Stimulated activated CD8-positive, alpha-beta memory T cell treated with anti-CD3 and anti-CD28 coated beads, Interleukin-2, amount 100 ng/mL, for 48 hours (primary cell): ENCODE results near the gene TMEM61.
"Not testable (repeated sequence)": the region's sequence is repeated elsewhere in the genome, so short reads cannot be mapped to it uniquely, and the experiment has no call there.

Experiments used
- DNase-seq, 2 donors: peaks; one replicate each; pipeline ENCODE4 v3.0.0-alpha.2; 2020; ENCODE audit warnings: low read depth in 2 of 2

Gene TMEM61

DNA sequence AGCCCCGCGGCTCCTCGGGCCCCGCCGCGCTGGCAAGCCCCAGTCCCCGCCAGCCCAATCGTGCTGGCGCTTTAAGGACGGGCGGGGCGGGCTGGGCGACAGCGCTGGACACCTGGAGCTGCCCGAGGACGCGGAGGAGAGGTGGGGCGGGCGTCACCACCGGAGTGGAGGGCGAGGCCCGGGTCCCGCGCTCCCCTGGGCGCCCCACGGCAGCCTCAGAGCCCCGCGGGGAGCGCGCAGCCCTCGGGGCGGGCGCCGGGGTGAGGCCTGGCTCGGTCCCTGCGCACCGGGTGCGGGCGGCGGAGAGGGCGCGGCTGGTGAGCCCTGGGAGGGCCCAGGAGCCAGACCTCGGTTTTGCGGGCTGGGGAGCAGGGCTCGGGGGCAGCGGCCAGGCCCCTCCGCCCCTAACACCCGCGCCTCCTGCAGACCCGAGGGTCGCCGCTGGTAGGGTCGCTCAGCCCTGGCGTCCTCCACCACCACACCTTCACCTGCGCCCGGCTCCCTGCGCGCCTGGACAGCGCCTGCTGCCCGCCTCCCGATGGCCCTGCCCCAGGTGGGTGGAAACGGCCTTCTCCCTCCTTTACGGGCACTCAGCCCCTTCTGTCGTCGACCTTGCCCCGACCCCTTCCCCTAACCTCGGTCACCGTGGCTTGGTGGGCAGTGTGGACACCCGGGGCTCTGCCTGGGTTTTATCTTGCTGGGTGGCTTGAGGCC is at the start of gene TMEM61:
TSS of gene TMEM61 (plus strand) at position 101 of the 714 bp plus-strand sequence. CDS start at position 539, 438 bp downstream.
- DNase-seq, result no peak

DNA sequence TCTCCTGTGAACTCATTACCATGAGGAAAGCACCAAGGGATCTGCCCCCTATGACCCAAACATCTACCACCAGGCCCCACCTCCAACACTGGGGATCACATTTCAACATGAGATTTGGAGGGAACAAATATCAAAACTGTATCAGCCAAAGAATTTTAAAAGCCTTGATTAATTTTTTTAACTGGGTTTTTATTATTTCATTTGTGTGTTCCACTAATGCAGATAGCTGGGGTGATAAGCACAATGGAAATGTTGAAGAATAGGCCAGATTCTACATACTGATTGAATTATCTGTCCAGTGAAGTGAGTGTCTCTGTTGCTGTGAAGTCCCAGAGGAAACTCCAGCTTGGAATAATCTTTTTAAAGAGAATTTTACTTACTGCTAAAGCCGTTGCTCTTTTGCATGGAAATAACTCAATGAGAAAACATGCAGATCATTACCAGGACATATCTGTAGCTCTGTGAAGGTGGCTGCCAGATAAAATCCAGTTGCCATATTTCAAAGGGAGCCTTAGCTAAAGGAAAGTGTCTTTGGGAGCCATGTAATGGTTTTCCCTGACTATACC is 49.1 kb upstream of the TMEM61 start:
- no peak for DNase-seq

DNA sequence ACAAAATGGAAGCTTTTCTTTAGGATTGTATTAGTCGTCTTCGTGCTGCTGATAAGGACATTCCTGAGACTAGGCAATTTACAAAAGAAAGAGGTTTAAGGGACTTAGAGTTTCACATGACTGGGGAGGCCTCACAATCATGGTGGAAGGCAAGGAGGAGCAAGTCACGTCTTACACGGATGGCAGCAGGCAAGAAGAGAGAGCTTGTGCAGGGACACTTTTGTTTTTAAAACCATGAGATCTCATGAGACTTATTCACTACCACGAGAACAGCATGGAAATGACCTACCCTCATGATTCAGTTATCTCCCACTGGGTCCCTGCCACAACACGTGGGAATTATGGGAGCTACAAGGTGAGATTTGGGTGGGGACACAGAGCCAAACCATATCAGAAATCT is 46.3 kb upstream of the TMEM61 start:
- not testable (repeated sequence) for DNase-seq

DNA sequence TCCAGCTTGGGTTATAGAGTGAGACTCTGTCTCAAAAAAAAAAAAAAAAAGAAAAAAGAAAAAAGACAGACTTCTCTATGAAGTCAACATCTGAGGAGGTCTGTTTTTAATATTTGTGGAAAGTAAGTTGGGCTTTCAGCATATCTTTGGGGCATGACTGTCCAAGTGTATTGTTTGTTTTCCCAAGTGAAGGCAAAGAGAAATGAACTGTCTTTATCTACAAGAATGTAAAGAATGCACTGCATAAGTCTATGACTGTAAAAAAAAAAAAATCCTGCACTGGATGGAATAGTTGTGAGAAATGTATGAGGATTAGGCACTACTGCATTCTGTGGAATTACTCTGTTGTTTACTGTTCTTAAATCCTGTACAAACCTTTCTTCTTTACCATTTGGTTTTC is 45.6 kb upstream of the TMEM61 start:
- DNase-seq, result no peak

DNA sequence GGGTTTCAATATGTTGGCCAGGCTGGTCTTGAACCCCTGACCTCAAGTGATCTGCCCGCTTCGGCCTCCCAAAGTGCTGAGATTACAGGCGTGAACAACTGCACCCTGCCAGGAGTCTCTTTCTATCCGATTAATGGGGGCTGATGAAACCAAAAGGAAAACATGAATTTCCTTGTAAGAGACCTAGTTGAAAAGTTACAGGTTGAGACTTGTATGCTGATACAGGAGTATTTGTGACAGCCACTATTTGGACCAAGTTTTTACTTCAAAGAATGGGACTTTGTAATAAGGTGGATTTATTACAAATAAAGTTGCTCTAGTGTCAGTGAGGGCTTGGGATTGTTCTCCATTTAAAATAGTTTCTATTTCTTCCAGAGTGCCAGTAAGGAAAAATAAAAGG is 43.6 kb upstream of the TMEM61 start:
- no peak for DNase-seq

DNA sequence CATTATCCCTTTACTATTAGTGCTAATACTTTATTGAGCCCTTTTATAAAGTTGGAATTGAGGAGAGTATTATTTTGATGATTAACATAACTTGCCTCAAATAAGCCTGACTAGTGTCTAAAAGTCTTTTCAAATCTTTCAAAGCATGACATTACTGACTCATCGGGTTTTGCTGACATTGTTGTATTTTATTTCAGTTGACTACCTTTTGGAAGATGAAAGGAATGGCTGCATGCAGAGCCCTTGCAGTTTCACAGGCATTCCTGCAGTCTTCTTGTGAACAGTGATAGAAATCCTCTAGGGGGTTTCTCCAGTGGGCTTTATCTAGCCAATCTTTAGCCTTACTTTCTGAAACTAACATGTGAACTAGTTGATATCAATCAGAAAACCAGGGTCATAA is 43.0 kb upstream of the TMEM61 start:
- no peak for DNase-seq

DNA sequence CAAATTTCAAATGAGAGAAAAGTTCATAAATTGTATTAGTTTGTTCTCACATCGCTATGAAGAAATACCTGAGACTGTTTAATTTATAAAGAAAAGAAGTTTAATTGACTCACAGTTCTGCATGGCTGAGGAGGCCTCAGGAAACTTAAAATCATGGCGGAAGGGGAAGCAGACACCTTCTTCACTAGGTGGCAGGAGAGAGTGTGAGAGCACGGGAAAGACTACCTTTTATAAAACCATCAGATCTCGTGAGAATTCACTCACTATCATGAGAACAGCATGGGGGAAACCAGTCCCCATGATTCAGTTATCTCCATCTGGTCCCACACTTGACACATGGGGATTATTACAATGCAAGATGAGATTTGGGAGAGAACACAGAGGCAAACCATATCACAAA is 41.5 kb upstream of the TMEM61 start:
- not testable (repeated sequence) for DNase-seq

GRCh38 chr1:54940042-54940441 is 40.4 kb upstream of the TMEM61 start:
- no peak for DNase-seq

- no peak for DNase-seq
These were observed 37.5 kb upstream of the TMEM61 start for GRCh38 chr1:54942976-54943375.

DNA sequence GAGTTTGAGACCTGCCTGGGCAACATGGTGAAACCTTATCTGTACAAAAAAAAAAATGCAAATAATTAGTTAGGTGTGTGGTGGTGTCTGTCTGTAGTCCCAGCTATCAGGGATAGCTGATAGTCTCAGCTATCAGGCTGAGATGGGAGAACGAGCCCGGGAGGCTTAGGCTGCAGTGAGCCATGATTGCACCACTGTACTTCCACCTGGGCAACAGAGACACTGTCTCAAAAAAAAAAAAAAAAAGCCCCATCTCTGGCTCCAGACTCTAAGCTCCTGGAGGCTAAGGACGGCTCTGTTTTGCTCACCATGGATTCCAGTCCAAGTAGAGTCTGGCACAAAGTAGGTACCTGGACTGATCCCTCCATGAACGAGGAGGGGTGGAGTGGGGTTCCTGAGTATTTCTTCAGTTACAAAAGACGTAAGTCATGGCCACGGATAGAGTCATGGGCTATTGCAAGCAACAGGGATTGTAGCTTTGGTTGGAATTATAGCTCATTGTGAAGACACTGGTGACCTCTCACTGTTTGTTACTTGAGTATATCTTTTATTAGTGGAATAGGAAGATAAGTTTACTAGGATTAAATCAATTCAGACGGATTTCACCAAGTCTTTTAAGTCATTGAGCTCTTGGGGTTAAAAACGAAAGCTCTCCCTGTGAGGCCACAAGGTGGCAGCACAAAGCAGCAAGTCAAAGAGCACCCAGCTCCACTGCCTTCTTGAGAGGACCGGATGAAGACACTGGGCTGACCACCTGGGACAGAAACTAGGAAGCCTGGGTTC is 35.6 kb upstream of the TMEM61 start:
- peak; percentile 31 to 53 for DNase-seq

GRCh38 chr1:54945393-54945936 is 35.0 kb upstream of the TMEM61 start:
- DNase-seq, result no peak

DNA sequence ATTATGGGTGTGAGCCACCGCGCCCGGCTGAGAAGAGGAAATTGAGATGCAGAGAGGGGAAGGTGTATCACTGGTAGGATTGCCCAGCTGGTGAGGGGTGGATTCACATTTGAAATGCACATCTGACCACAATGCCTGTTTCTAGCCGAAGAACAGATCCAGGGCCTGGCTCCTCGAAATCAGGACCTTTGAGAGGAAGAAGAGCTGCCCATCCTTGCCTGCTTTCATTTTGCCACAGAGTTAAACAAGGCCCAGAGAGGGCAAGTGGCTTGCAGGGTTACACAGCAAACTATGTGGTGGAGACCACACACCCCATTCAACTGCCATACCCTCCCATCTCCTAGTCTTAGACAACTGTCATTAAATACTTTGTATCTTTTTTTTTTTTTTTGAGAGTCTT is 32.9 kb upstream of the TMEM61 start:
- DNase-seq, result no peak

GRCh38 chr1:54949053-54949452 is 31.4 kb upstream of the TMEM61 start:
- DNase-seq, result no peak

DNA sequence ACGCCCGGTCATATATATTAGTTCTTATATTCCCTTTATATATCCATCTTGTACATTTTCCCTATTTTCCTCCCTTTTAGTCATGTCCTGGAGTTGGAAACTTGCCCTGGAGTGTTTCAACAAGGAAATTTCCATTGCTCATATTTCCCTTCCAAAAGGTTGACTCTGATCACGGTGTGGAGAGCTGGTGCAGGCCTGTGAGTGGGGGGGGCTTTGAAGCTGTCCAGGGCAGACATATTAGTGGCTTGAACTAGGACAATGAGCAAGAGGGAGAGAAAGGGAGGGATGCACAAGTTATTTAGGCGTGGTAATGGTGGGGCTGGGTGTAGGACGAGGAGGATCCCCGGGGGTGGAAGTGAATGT is 30.4 kb upstream of the TMEM61 start:
- no peak for DNase-seq

- peak; percentile 14 to 38 for DNase-seq
These were observed 29.9 kb upstream of the TMEM61 start for GRCh38 chr1:54950369-54951163.

DNA sequence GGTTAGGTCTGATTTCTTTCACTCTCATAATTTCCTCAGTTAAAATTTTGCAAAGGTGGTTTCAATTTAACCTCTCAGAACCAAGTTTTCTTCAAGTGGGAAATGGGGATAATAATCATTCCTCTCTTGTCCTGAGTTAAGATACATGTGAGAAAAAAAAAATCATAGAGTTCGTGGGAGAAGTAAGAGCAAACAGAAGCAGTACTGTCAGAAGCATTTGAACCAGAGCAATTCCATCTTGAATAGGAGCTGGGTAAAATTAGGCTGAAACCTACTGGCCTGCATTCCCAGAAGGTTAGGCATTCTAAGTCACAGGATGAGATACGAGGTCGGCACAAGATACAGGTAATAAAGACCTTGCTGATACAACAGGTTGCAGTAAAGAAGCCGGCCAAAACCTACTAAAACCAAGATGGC is 28.6 kb upstream of the TMEM61 start:
- DNase-seq, result no peak

DNA sequence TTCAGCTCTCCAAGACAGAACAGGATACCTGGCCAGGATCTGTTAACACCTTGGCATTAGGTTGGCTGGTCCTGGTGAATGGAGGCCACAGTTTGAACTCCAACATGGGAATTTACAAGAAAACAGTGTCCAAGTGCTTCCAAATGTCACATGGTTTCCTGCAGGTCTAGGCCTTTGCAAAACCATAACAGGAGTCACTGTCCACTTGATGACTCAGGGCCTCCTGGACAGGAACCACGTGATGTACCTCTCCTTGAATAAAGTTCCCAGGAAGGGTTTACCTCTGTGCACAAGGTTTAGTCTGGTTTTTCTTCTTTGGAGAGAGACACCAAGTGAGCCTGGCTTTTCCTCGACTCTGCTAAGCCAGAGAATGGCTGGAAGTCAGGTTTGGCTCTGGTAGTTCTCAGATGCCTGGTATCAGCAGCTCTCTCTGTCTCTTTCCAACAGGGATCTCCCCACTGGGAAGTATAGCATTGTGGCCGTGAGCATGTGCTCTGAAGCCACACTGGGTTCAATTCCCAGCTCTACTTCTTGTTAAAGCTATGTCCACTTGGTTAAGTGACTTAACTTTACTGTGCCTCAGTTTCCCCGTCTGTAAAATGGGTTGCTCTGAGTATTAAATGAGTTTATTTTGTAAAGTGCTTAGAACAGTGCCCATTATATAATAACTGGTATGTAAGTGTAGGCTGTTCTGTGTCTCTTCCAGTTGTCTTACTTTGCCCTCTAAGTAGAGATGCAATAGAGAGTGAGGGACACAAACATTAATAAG is 27.3 kb upstream of the TMEM61 start:
- no peak for DNase-seq

GRCh38 chr1:54953846-54954245 is 26.6 kb upstream of the TMEM61 start:
- no peak for DNase-seq

DNA sequence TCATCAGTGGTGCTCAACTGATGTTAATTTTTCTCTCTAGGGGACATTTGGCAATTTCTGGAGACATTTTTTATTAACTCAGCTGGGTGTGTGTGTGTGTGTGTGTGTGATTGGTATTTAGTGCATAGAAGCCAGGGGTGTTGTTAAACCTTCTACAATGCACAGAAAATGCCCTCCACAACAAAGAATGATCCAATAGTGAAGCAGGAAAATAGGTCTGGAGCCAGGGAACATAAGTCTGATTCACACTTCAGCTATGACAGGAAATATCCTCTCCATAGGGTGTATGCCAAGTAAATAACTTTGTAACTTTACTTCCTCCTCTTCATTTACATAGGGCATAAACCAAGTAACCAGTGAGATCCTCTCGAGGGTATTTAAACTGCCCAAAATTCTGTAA is 25.1 kb upstream of the TMEM61 start:
- no peak for DNase-seq

DNA sequence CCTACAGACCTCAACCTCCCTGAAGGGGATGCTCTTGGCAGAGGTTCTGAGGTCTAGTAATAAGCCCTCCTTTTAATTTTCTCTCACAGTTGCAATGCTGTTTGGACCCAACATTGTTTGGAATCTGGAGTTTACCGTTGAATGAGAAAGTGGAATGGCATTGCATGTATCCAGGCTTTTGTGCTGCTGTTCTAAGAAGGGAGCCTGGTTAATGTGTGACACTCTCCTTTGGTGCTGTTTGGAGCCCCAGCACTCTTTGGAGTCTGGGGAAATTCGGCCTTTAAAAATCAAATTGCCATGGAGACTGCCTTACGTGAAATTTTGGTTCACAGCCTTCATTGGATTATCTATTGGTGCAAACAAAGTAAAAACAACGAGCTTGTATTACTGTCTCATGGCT is 23.7 kb upstream of the TMEM61 start:
- DNase-seq, result no peak

DNA sequence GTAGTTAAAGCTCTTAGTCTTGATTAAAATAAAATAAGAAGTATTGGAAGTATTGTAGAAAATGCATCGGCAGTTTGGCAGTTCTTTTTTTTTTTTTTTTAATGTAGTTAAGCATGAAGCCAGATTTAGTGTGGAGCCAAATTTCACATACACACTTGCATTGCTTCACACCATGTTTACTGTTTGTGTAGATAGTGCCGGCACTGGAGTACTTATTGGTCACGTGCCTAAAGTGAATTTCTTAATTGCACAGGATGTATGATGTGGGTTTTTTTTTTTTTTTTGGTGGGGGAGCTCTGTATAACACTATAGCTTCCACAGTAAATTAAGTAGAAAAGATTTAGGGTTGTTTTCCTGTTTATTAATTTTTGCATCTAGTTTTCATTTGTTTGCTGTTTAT is 21.2 kb upstream of the TMEM61 start:
- no peak for DNase-seq
